Endothelial cell of umbilical vein (primary cell): ENCODE measurements around the gene LRRC4B. TPM values are rescaled to one million over a fixed set of nuclear protein-coding genes. Genes with fewer than 3 reads are reported as not detected.

Experiments
- BruUV-seq: library from RNA; stranded (reverse); fragments of 400-500 nt; replicated peaks from 2 replicates; lab custom pipeline; 2021; lab: Mats Ljungman, UMichigan
- CTCF ChIA-PET: fragments of 300-600, 350-600 bp; sonication (Branson Sonifier 250); formaldehyde crosslinking; loops from one replicate; lab custom pipeline; 2021; ENCODE audit warnings: antibody characterized with exemption, inconsistent platforms; lab: Charles Lee
- POLR2A ChIA-PET: fragments of 300-600, 350-600 bp; sonication (Branson Sonifier 250); formaldehyde crosslinking; loops from one replicate; lab custom pipeline; 2021; ENCODE audit warnings: antibody characterized with exemption, inconsistent platforms; lab: Charles Lee
- DNase-seq: peaks from one replicate; pipeline ENCODE4 v3.0.0-alpha.2; 2011; ENCODE audit warnings: low read depth, low spot score
- FAIRE-seq: peaks from 2 replicates; lab custom pipeline; 2011; peaks lifted over from hg19 to GRCh38; lab: Jason Lieb, UNC
- H2AFZ ChIP-seq: 2 replicates; pipeline ENCODE4 v1.6.0; 2012; ENCODE audit warnings: low read depth, low read length, control low read depth, inconsistent platforms
- H3K27ac ChIP-seq: 2 replicates; pipeline ENCODE4 v1.5.1; 2011; ENCODE audit warnings: low read depth, mild to moderate bottlenecking, control low read depth, low read length, moderate library complexity; ENCODE audit not compliant: insufficient read depth
- H3K27me3 ChIP-seq, 2 experiments: 2 replicates each; pipeline versions ENCODE4 v1.6.0 to v1.6.1; 2011; ENCODE audit warnings: low read length in 2 of 2, mixed read lengths in 1 of 2; ENCODE audit not compliant: control insufficient read depth in 2 of 2, insufficient read depth in 2 of 2
- H3K36me3 ChIP-seq, 2 experiments: 2 replicates in 1 of 2; 3 replicates in 1 of 2; pipeline ENCODE4 v1.5.1; 2011; ENCODE audit warnings: low read length in 2 of 2, mild to moderate bottlenecking in 1 of 2, moderate library complexity in 1 of 2; ENCODE audit not compliant: control insufficient read depth in 2 of 2, insufficient read depth in 2 of 2; ENCODE audit errors: extremely low read depth in 1 of 2
- H3K4me1 ChIP-seq: 3 replicates; pipeline ENCODE4 v1.5.1; 2011; ENCODE audit warnings: mild to moderate bottlenecking, low read length; ENCODE audit not compliant: control insufficient read depth, insufficient read depth; ENCODE audit errors: extremely low read depth
- H3K4me2 ChIP-seq: 2 replicates; pipeline ENCODE4 v1.6.1; 2011; ENCODE audit warnings: low read length, control low read depth, mixed read lengths; ENCODE audit not compliant: insufficient read depth
- H3K4me3 ChIP-seq, 3 experiments: fragments of 200-600 bp in 1 of 3; sonication (generic), shearing (Covaris generic) in 1 of 3; replicated peaks in 1 of 3; 2 replicates each; pipeline ENCODE4 v1.5.1; 2011 to 2016; ENCODE audit warnings: control low read depth in 3 of 3, low read length in 3 of 3, mild to moderate bottlenecking in 2 of 3, inconsistent platforms in 1 of 3, low read depth in 1 of 3, moderate library complexity in 1 of 3; ENCODE audit not compliant: insufficient read depth in 1 of 3
- H3K79me2 ChIP-seq: 2 replicates; pipeline ENCODE4 v1.6.0; 2012; ENCODE audit warnings: low read length, inconsistent platforms; ENCODE audit not compliant: control insufficient read depth, insufficient read depth
- H3K9ac ChIP-seq: replicated peaks from 2 replicates; pipeline ENCODE3; 2011; ENCODE audit warnings: low read length, control low read depth; ENCODE audit not compliant: insufficient read depth; ENCODE audit errors: extremely low read depth
- H3K9me1 ChIP-seq: replicated peaks from 3 replicates; pipeline ENCODE4 v1.6.0; 2011; ENCODE audit warnings: mild to moderate bottlenecking, low read length; ENCODE audit not compliant: control insufficient read depth, insufficient read depth; ENCODE audit errors: extremely low read depth
- H3K9me3 ChIP-seq: replicated peaks from 2 replicates; pipeline ENCODE4 v1.5.1; 2012; ENCODE audit warnings: low read length, inconsistent platforms; ENCODE audit not compliant: control insufficient read depth, insufficient read depth
- H4K20me1 ChIP-seq: replicated peaks from 2 replicates; pipeline ENCODE3; 2011; ENCODE audit warnings: mild to moderate bottlenecking, low read length; ENCODE audit not compliant: control insufficient read depth, insufficient read depth; ENCODE audit errors: extremely low read depth
- CTCF ChIP-seq, 2 donors: IDR thresholded peaks; 1 replicate in 1 of 2; 2 replicates in 1 of 2; pipeline ENCODE4 v1.5.1; 2011; ENCODE audit warnings: low read length in 2 of 2, mild to moderate bottlenecking in 2 of 2, moderate library complexity in 2 of 2, control low read depth in 1 of 2, inconsistent platforms in 1 of 2, low read depth in 1 of 2; ENCODE audit not compliant: insufficient read depth in 1 of 2; ENCODE audit errors: extremely low read depth in 1 of 2
- EZH2 ChIP-seq: IDR thresholded peaks from 2 replicates; pipeline ENCODE4 v1.6.1; 2012; ENCODE audit warnings: borderline replicate concordance, low read depth, mild to moderate bottlenecking, moderate library complexity, low read length, inconsistent platforms; ENCODE audit not compliant: severe bottlenecking
- FOS ChIP-seq: IDR thresholded peaks from 2 replicates; pipeline ENCODE4 v1.6.1; 2011; ENCODE audit warnings: mild to moderate bottlenecking, low read length, moderate library complexity, borderline replicate concordance; ENCODE audit not compliant: insufficient read depth
- GATA2 ChIP-seq: IDR thresholded peaks from 2 replicates; pipeline ENCODE4 v1.7.0; 2011; ENCODE audit warnings: low read depth, mild to moderate bottlenecking, moderate library complexity, mixed read lengths, low read length; ENCODE audit not compliant: insufficient read length, insufficient read depth
- JUN ChIP-seq: IDR thresholded peaks from 2 replicates; pipeline ENCODE4 v1.6.1; 2011; ENCODE audit warnings: borderline replicate concordance, low read depth; ENCODE audit not compliant: insufficient read length, insufficient read depth
- MAX ChIP-seq: IDR thresholded peaks from 2 replicates; pipeline ENCODE4 v1.6.1; 2011; ENCODE audit not compliant: insufficient read depth, insufficient read length
- MYC ChIP-seq: IDR thresholded peaks from one replicate; pipeline ENCODE4 v1.6.1; 2011; ENCODE audit warnings: mild to moderate bottlenecking, low read depth, low read length
- POLR2A ChIP-seq: IDR thresholded peaks from 2 replicates; pipeline ENCODE4 v1.6.1; 2012; ENCODE audit warnings: low read depth, mild to moderate bottlenecking, control low read depth, low read length
- POLR2AphosphoS5 ChIP-seq: IDR thresholded peaks from 2 replicates; pipeline ENCODE4 v1.6.1; 2012; ENCODE audit warnings: low read depth, mild to moderate bottlenecking, control low read depth, low read length, moderate library complexity; ENCODE audit not compliant: insufficient read depth
- dilution Hi-C: fragments of 300-500 bp; cut with MboI; formaldehyde crosslinking; loops from one replicate; pipeline ENCODE4 v1.15.0; 2019; ENCODE audit warnings: low sequenced_read_pairs; ENCODE audit not compliant: extremely low pct_ligation_motif_present
- intact Hi-C: fragments of 100-400 bp; cut with micrococcal nuclease; formaldehyde crosslinking; loops from one replicate; pipeline ENCODE4 v1.10.0; 2022
- polyA plus RNA-seq, 4 experiments: library from polyadenylated mRNA; depleted of rRNA in 3 of 4; stranded (reverse) in 3 of 4; unstranded in 1 of 4; fragments of >200 nt; gene quantifications; 2 replicates each; pipeline versions ENCODE4 v1.2.1 to v1.2.3, GENCODE V29; 2011 to 2012; ENCODE audit warnings: missing spikeins in 1 of 4
- total RNA-seq: library from RNA; stranded (reverse); gene quantifications from 2 replicates; pipeline ENCODE4 v1.2.3, GENCODE V29; 2021

The LRRC4B gene
- total and polyA plus RNA-seq, 2 donors (not counting 3 experiments of a cell fraction or from before 2014, with no cell fraction given): 0.08 TPM; not detected in 1

GRCh38 chr19:50564229-50565105 is 3.8 kb downstream of the LRRC4B start:
- no peaks in the 10 kb centered on the region for H4K20me1 ChIP-seq
- dilution Hi-C loops: no loop called here
- H3K4me1 ChIP-seq: no peaks in the 10 kb centered on the region
- H3K36me3 ChIP-seq: no peaks in the 10 kb centered on the region
- ChIA-PET POLR2A (no interaction called here), CTCF (interaction anchor here (1.0 kb wide), 1 partner anchor 8 kb away, joined by 3 read pairs; no protein-coding TSS in a partner anchor)
- no peak overlapping the region for H3K27ac ChIP-seq
- no peak overlapping the region for H3K4me2 ChIP-seq
- H3K9me1 ChIP-seq: no peaks in the 10 kb centered on the region
- no peak overlapping the region for H2AFZ ChIP-seq
- TF ChIP-seq EZH2 (peak; percentile 9), GATA2 (no peak)
- FAIRE-seq: no peak
- no peaks in the 10 kb centered on the region for H3K9me3 ChIP-seq
- no peak overlapping the region for H3K9ac ChIP-seq
- intact Hi-C loops: no loop called here
- peaks cover 18 to 31% of the 10 kb centered on the region in 2 experiments for H3K27me3 ChIP-seq
- H3K79me2 ChIP-seq: no peaks in the 10 kb centered on the region
- no TSS peak for BruUV-seq
- H3K4me3 ChIP-seq: no peak overlapping the region
- no peak for DNase-seq

GRCh38 chr19:50563597-50563996 is 4.6 kb downstream of the LRRC4B start:
- H4K20me1 ChIP-seq: no peaks in the 10 kb centered on the region
- no peaks in the 10 kb centered on the region for H3K9me1 ChIP-seq
- H3K4me2 ChIP-seq: no peak overlapping the region
- FAIRE-seq (no peak), DNase-seq (no peak)
- no peak for TF ChIP-seq JUN
- no peak for TF ChIP-seq GATA2
- TF ChIP-seq FOS: no peak
- TF ChIP-seq MAX: no peak
- no peak for TF ChIP-seq MYC
- TF ChIP-seq EZH2: no peak
- TF ChIP-seq POLR2A: no peak
- TF ChIP-seq POLR2AphosphoS5: no peak
- no peak for TF ChIP-seq CTCF (IDR thresholded peaks at IDR 0.05; ENCODE audit: extremely low read depth in 1 of 2, insufficient read depth in 1 of 2, low read depth in 1 of 2, low read length in 2 of 2)
- no TSS peak for BruUV-seq
- H2AFZ ChIP-seq: no peak overlapping the region
- H3K27me3 ChIP-seq: peaks cover 14 to 25% of the 10 kb centered on the region in 2 experiments
- dilution Hi-C loops: no loop called here
- ChIA-PET POLR2A (no interaction called here), CTCF (no interaction called here)
- H3K79me2 ChIP-seq: no peaks in the 10 kb centered on the region
- intact Hi-C loops: no loop called here
- no peak overlapping the region for H3K27ac ChIP-seq
- H3K9me3 ChIP-seq: no peaks in the 10 kb centered on the region
- H3K9ac ChIP-seq: no peak overlapping the region
- no peak overlapping the region for H3K4me3 ChIP-seq
- no peaks in the 10 kb centered on the region for H3K4me1 ChIP-seq
- H3K36me3 ChIP-seq: no peaks in the 10 kb centered on the region
